BE2C (cell line): ENCODE measurements around the gene LAMA3.

Experiments
- DNase-seq: peaks from one replicate; pipeline ENCODE4 v3.0.0-alpha.2; 2020
- H3K27me3 ChIP-seq: fragments of 250-450 bp; sonication (Bioruptor Pico); 2 replicates; pipeline ENCODE4 v1.5.1; 2020; ENCODE audit warnings: mild to moderate bottlenecking
- H3K36me3 ChIP-seq: fragments of 250-450 bp; sonication (Bioruptor Pico); 2 replicates; pipeline ENCODE4 v1.5.1; 2020; ENCODE audit warnings: mild to moderate bottlenecking
- H3K4me1 ChIP-seq: fragments of 250-450 bp; sonication (Bioruptor Pico); 2 replicates; pipeline ENCODE4 v1.5.1; 2020
- H3K4me3 ChIP-seq: 2 replicates; pipeline ENCODE4 v1.5.1; 2011; ENCODE audit warnings: low read depth, low read length
- H3K9me3 ChIP-seq: fragments of 250-450 bp; sonication (Bioruptor Pico); 2 replicates; pipeline ENCODE4 v1.5.1; 2020
- TF ChIP-seq, protein P1 (sequence below): IDR thresholded peaks from 2 replicates; pipeline ENCODE4 v1.5.1; 2012; ENCODE audit warnings: mild to moderate bottlenecking, low read depth, low read length

The LAMA3 gene

DNA sequence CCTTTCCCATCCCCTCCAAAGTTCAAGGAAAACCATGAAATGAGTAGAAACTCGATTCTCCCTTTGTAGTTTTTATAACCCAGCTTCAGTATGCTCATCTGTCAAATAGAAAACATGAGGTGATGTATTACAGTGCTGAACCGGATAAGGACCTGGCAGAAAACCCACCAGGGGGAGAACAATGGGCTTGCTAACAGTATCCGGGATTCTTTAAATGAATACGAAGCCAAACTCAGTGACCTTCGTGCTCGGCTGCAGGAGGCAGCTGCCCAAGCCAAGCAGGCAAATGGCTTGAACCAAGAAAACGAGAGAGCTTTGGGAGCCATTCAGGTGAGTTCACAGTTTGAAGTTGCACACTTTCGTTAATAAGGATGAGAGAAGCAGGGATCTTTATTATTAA, 211.7 kb downstream of the LAMA3 start:
- H3K36me3 ChIP-seq, result no peaks in the 10 kb centered on the region
- DNase-seq, result no peak
- TF ChIP-seq, protein P1, sequence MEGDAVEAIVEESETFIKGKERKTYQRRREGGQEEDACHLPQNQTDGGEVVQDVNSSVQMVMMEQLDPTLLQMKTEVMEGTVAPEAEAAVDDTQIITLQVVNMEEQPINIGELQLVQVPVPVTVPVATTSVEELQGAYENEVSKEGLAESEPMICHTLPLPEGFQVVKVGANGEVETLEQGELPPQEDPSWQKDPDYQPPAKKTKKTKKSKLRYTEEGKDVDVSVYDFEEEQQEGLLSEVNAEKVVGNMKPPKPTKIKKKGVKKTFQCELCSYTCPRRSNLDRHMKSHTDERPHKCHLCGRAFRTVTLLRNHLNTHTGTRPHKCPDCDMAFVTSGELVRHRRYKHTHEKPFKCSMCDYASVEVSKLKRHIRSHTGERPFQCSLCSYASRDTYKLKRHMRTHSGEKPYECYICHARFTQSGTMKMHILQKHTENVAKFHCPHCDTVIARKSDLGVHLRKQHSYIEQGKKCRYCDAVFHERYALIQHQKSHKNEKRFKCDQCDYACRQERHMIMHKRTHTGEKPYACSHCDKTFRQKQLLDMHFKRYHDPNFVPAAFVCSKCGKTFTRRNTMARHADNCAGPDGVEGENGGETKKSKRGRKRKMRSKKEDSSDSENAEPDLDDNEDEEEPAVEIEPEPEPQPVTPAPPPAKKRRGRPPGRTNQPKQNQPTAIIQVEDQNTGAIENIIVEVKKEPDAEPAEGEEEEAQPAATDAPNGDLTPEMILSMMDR, result no peak

DNA sequence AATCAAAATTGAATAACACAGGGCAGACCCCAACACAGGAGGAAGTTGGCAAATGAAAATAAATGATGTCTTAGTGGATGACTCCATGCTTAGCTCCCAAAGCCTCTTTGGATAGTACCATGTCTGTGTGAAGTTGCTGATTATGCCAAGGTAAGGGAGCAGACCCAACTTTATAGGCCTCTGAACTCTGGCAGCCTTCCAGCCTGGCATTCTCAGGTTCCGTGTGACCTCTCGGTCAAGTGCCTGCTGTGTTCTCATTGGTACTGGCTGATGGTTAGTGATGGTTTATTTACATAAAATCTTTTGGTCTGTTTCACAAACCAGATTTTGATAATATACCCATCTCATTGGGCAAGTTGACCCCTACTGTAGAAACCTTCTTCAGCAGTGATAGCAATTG, 213.1 kb downstream of the LAMA3 start:
- H3K4me3 ChIP-seq, result no peak overlapping the region
- H3K27me3 ChIP-seq, result no peaks in the 10 kb centered on the region
- H3K9me3 ChIP-seq, result no peaks in the 10 kb centered on the region
- no peaks in the 10 kb centered on the region for H3K4me1 ChIP-seq
- no peaks in the 10 kb centered on the region for H3K36me3 ChIP-seq
- DNase-seq, result no peak
- TF ChIP-seq, protein P1, result no peak

More for the DNA sequence above, 211.7 kb downstream of the LAMA3 start:
- no peaks in the 10 kb centered on the region for H3K9me3 ChIP-seq
- H3K27me3 ChIP-seq, result no peaks in the 10 kb centered on the region
- H3K4me3 ChIP-seq, result no peak overlapping the region
- H3K4me1 ChIP-seq, result no peaks in the 10 kb centered on the region

DNA sequence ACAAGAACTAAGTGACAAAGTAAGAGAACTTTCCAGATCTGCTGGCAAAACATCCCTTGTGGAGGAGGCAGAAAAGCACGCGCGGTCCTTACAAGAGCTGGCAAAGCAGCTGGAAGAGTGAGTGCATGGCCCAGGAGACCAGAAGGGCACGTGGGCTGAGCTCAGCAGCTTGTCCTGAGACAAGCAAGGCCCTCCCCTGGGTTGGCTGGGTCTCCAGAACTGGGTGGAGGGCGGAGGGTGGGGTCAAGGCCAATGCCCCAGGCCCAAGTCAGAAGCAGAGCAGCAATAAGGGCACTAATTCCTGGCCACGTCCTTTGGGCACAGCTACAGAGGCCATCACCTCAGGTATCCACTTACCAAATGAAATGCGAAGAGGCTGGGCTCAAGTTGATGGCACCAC, 214.7 kb downstream of the LAMA3 start:
- no peaks in the 10 kb centered on the region for H3K36me3 ChIP-seq
- no peaks in the 10 kb centered on the region for H3K4me1 ChIP-seq
- no peaks in the 10 kb centered on the region for H3K9me3 ChIP-seq
- TF ChIP-seq, protein P1, result no peak
- H3K4me3 ChIP-seq, result no peak overlapping the region
- DNase-seq, result no peak
- H3K27me3 ChIP-seq, result no peaks in the 10 kb centered on the region

DNA sequence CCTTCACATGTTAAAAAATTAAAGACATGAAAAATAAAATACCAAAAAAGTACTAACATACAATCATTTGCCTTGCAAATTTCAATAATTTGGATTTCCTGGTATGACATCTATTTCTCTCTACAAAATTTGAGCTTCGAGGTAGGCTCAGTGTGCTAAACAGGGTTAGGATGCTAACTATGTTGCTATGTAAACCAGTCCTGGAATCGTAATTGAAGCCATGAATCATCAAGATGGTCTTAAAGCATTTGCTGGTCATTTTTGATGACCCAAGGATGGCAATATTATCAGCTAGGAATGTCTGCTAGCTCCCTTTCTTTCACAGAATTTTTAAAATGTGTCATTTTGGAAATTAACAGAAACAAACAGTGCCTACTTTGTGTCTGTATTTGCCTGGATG, 217.4 kb downstream of the LAMA3 start:
- no peaks in the 10 kb centered on the region for H3K36me3 ChIP-seq
- H3K27me3 ChIP-seq, result no peaks in the 10 kb centered on the region
- TF ChIP-seq, protein P1, result no peak
- no peaks in the 10 kb centered on the region for H3K4me1 ChIP-seq
- no peaks in the 10 kb centered on the region for H3K9me3 ChIP-seq
- H3K4me3 ChIP-seq, result no peak overlapping the region
- no peak for DNase-seq

DNA sequence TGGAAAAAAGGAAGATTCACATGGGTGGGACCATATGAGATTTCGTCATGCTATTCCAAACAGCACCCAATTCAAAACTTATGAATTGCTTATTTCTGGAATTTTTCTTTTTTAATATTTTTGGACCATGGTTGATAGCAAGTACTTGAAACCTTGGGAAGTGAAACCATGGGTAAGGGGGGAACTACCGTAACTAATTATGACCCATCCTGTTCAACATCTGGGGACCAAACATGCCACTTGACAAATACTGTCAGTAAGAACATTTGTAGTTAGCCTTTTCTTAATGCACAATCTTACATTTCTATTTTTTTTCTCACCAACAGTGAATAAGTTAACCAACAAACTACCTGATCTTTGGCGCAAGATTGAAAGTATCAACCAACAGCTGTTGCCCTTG, 219.6 kb downstream of the LAMA3 start:
- Histone ChIP-seq H3K4me3 (no peak overlapping the region), H3K27me3 (no peaks in the 10 kb centered on the region), H3K4me1 (no peaks in the 10 kb centered on the region), H3K36me3 (no peaks in the 10 kb centered on the region), H3K9me3 (no peaks in the 10 kb centered on the region)
- TF ChIP-seq, protein P1, result no peak
- no peak for DNase-seq

DNA sequence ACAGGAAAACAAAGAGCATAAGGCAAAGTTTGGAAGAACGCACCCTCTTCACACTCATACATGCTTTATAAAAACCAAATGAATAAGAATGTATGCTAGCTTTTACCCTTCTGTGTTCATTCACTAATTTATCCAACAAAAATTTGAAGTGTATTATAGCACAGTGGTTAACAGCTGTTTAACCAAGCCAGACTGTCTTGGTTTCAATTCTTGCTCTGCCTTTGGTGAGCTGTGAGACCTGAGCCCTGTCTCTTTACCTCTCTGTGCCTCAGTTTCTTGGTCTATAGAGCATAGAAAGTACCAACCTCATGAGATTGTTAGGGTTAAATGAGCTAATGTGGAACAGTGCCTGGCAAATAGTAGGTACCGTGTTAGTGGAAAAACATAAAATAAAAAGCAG, 220.8 kb downstream of the LAMA3 start:
- no peak for DNase-seq
- Histone ChIP-seq H3K36me3 (no peaks in the 10 kb centered on the region), H3K9me3 (no peaks in the 10 kb centered on the region), H3K4me3 (no peak overlapping the region), H3K4me1 (no peaks in the 10 kb centered on the region), H3K27me3 (no peaks in the 10 kb centered on the region)
- TF ChIP-seq, protein P1, result no peak
